Measurements from ENCODE around the gene FREM2.

DNA sequence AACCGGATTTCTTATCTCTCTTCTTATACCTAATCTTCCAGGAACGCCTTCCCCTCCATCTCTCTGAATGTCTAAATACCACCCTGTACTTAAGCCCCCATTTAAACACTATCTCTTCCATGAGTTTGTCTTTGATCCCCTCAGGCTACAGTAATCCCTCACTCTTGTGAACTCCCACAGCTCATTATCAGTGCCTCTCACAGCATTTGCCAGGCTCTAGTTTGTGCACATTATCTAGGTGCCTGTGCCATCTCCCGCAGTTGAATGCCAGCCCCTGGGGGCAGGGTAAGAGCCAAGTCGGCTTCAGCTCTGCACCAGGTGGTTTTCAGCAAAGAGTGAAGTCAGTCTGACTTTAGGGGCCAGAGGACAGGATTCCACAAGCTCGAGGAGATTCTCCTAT lies 71.4 kb downstream of the FREM2 start:
- TF ChIP-seq EZH2 (IDR thresholded peaks at IDR 0.05; ENCODE audit: low read depth, unreplicated experiment) (no peak), EZH2phosphoT487 (IDR thresholded peaks at IDR 0.05; ENCODE audit: unreplicated experiment) (no peak), POLR2AphosphoS5 (IDR thresholded peaks at IDR 0.05; ENCODE audit: low read depth) (no peak), ZNF331 (CRISPR knock-in tag; IDR thresholded peaks at IDR 0.05; ENCODE audit: low read depth) (no peak), NANOG (IDR thresholded peaks at IDR 0.05; ENCODE audit: borderline replicate concordance) (no peak), JUNB (IDR thresholded peaks at IDR 0.05; ENCODE audit: unreplicated experiment) (no peak), CREB1 (CRISPR knock-in tag; IDR thresholded peaks at IDR 0.05; ENCODE audit: low read depth) (no peak), ZNF114 (CRISPR knock-in tag; IDR thresholded peaks at IDR 0.05) (no peak)
- TF ChIP-seq, protein P1, sequence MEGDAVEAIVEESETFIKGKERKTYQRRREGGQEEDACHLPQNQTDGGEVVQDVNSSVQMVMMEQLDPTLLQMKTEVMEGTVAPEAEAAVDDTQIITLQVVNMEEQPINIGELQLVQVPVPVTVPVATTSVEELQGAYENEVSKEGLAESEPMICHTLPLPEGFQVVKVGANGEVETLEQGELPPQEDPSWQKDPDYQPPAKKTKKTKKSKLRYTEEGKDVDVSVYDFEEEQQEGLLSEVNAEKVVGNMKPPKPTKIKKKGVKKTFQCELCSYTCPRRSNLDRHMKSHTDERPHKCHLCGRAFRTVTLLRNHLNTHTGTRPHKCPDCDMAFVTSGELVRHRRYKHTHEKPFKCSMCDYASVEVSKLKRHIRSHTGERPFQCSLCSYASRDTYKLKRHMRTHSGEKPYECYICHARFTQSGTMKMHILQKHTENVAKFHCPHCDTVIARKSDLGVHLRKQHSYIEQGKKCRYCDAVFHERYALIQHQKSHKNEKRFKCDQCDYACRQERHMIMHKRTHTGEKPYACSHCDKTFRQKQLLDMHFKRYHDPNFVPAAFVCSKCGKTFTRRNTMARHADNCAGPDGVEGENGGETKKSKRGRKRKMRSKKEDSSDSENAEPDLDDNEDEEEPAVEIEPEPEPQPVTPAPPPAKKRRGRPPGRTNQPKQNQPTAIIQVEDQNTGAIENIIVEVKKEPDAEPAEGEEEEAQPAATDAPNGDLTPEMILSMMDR (conservative IDR thresholded peaks at IDR 0.05; ENCODE audit: low read depth in 2 of 2) = no peak
- TF ChIP-seq, protein P2, sequence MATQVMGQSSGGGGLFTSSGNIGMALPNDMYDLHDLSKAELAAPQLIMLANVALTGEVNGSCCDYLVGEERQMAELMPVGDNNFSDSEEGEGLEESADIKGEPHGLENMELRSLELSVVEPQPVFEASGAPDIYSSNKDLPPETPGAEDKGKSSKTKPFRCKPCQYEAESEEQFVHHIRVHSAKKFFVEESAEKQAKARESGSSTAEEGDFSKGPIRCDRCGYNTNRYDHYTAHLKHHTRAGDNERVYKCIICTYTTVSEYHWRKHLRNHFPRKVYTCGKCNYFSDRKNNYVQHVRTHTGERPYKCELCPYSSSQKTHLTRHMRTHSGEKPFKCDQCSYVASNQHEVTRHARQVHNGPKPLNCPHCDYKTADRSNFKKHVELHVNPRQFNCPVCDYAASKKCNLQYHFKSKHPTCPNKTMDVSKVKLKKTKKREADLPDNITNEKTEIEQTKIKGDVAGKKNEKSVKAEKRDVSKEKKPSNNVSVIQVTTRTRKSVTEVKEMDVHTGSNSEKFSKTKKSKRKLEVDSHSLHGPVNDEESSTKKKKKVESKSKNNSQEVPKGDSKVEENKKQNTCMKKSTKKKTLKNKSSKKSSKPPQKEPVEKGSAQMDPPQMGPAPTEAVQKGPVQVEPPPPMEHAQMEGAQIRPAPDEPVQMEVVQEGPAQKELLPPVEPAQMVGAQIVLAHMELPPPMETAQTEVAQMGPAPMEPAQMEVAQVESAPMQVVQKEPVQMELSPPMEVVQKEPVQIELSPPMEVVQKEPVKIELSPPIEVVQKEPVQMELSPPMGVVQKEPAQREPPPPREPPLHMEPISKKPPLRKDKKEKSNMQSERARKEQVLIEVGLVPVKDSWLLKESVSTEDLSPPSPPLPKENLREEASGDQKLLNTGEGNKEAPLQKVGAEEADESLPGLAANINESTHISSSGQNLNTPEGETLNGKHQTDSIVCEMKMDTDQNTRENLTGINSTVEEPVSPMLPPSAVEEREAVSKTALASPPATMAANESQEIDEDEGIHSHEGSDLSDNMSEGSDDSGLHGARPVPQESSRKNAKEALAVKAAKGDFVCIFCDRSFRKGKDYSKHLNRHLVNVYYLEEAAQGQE (IDR thresholded peaks at IDR 0.05; ENCODE audit: unreplicated experiment) = no peak
- TF ChIP-seq, protein P3, sequence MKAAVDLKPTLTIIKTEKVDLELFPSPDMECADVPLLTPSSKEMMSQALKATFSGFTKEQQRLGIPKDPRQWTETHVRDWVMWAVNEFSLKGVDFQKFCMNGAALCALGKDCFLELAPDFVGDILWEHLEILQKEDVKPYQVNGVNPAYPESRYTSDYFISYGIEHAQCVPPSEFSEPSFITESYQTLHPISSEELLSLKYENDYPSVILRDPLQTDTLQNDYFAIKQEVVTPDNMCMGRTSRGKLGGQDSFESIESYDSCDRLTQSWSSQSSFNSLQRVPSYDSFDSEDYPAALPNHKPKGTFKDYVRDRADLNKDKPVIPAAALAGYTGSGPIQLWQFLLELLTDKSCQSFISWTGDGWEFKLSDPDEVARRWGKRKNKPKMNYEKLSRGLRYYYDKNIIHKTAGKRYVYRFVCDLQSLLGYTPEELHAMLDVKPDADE (IDR thresholded peaks at IDR 0.05) = no peak

Data from GM23338 (cell line).